NT2/D1 (cell line): ENCODE measurements around the gene USP11.

Experiments used
- SUZ12 ChIP-seq: IDR thresholded peaks from 2 replicates; pipeline ENCODE4 v1.6.1; 2011; ENCODE audit not compliant: insufficient read length, insufficient read depth; ENCODE audit errors: extremely low read depth
- ZNF274 ChIP-seq: IDR thresholded peaks from 2 replicates; pipeline ENCODE4 v1.6.1; 2011; ENCODE audit warnings: mild to moderate bottlenecking, low read depth, low read length

DNA sequence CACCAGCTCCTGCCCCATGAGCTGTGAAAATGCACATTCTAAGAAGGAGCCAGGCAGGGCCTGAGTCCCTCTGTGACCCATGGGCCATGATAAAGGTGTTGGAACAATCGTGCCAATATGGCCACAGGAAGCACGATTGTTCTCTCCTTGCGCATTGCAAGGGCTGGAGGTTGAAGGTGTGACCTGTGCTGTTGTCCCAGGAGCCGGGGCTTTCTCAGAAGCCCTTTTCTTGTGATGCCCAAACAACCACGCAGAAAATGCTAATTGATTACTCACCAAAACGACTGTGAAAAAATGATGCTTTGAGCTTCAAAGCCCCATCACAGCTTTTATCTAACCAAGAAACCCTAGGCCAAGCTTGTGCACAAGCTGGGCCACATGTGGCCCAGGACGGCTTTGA lies 33.8 kb downstream of the USP11 start:
- TF ChIP-seq ZNF274 (no peak), SUZ12 (no peak)
